NCI-H526 treated with DMSO at 0.1 percent for 48 hours (cell line): ENCODE results near the gene ARSG.

Experiments
- DNase-seq: peaks from one replicate; lab custom pipeline; 2025; lab: John Stamatoyannopoulos, UW

ARSG gene

DNA sequence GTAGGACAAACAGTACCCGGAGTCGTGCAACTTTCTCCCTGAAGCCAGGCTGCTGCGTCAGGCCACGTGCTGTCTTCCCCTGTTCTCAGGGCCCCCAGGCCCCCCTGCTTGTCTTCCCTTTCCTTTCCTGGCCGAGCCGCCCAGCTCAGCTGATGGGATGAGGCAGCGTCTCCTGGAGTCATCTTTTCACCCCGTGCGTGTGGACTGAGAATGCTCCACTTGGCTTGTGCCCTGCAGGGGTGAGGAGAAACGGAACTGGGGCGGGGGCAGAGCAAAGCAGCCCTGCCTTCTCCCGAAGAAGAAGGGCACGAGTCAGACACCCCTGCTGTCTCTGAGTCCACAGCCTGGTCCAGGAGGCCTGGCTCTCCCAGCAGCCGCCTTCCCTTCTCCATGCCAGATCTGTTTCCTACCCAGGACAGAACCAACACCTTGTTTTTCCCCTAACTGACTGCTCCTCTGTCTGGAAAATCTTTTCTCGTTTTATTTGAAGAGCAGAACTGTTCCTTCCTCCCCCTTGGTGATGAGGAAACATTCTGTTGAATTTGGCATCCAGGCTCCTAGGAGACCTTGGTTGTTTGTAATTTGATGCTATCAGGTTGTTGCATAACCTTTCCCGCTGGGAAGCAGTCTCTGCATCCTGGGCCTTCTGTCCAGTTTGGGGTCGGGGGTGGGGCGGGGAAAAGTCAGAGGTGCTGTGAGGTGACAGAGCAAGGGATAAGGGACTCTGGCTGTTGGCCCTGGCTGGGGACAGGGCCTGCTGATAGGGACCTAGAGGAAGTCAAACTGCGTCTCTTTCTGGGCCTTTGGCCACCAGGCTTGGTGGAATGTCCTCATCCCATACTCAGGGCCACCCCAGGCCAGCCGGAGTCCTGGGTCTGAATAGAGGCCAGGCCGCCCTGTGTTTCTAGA, 87.2 kb downstream of the ARSG start:
- DNase-seq = no peak

- DNase-seq = no peak
Observed at GRCh38 chr17:68379177-68379510, 87.8 kb downstream of the ARSG start.

GRCh38 chr17:68379692-68380677, 88.7 kb downstream of the ARSG start:
- DNase-seq = peak; percentile 65

DNA sequence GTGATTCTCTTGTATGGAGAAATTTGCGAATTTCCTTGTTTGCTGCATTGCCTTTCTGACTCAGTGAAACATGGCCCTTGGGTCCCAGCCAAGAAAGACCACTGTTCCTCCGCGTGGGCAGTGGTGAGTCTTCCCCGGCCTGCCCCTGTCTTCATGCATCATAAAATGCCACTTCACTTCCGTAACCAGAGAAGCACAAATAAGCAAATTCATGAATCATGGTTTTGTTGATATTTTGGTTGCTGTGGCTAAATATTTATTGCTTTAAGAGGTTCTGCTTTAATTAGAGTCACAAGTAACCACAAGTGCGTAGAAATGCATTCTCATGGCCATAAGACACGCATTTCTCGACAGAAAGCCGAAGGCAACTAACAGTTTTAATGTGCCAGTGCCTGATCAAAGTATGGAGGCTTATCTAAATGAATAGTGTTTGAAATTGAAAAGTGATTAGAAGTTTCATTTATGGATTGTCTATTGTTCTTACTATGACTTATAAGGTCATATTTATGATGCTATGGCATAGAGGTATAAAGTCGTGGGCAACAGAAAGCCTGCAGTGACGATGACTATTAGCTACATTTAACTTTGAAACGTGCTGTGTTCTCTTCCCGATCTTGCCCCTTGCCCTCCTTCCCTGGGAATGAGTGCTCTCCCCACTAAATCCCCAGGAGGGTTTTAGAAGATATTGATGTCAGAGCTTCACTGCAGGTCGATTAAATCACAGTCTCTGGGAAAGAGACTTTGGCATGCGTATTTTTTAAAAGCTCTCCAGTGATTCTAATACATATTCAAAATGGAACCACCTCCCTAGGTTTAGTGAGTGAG, 90.0 kb downstream of the ARSG start:
- DNase-seq = no peak

DNA sequence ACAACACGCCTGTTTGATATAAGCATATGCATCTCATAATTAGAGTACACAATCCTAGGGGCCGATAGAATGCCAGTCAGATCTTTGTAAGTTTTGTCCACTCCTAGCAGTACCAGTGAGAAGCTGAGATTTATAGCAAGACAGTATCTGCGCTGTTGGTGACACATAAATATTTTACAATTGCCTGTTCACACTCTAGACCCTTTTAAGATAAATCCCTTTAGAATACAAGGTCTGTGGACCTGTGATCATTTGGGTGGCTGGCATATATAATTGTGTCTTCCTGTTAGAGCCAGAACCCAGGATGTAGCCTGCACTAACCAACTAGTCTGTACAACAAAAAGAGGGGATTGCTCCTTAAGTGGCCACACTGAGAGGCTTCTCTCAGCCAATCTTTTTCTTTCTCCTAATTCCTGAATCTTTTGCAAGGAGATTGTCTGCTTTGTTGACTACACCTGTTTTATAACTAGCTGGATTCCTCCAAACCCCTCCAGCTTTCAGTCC, 91.3 kb downstream of the ARSG start:
- DNase-seq = no peak

GRCh38 chr17:68383120-68383442, 91.8 kb downstream of the ARSG start:
- no peak for DNase-seq

- no peak for DNase-seq
Observed at GRCh38 chr17:68383443-68384321, 92.4 kb downstream of the ARSG start.

DNA sequence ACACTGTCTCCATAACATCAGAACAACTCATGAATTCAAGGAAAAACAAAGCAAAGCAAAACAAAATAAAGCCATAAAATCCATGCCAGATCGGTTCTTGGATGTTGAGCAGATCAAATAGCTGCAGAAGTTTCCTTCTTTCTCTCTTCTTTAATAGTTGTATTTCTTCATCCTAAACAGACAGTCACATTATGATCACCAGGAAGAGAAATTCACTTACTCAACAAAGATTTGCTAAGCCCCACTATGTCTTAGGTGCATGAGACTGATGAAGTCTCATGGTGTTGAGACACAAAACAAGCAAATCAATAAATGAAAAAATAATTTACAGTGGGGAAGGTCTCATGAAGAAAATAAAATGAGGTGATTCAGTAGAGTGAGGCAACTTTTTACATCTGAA, 93.2 kb downstream of the ARSG start:
- no peak for DNase-seq

GRCh38 chr17:68384941-68385340, 93.6 kb downstream of the ARSG start:
- no peak for DNase-seq

GRCh38 chr17:68385490-68386215, 94.4 kb downstream of the ARSG start:
- DNase-seq = no peak

DNA sequence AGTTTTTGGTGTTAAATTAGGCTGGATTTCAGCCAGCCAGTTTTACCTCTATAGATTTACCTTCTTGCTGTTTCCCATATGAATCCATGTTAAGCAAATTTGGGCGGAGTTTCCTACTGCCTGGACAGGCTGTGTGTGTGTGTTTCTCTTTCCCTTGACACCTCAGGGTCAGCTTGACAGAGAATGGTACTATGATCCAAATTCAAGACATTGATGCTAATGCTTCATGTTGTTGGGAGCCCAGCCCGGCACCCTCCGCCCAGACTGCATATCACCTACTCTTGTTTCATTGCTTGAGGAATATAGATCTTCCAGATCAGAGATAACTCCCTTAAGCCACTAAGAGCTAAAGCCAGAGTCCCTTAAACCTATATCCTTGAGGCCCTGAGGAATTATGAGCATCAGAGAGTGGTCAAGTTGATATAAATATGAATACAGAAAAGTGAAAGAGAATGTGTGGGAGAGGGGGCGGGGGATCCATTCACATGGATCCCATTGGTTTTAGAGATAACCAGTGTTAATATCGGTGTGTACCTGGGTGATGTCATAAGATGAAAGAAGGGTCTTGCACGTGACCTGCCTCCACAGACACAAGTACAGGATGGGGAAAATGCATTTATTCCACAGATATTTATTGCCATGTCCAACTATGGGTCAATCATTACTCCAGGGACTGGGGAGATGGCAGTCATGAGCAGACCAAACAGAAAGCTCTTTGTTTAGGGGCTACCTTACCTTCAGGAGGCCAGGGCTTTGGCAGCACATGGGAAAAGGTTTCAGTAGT, 96.3 kb downstream of the ARSG start:
- no peak for DNase-seq

GRCh38 chr17:68389041-68389440, 97.7 kb downstream of the ARSG start:
- no peak for DNase-seq

GRCh38 chr17:68390888-68391545, 99.7 kb downstream of the ARSG start:
- no peak for DNase-seq

GRCh38 chr17:68391561-68392268, 100.4 kb downstream of the ARSG start:
- no peak for DNase-seq

DNA sequence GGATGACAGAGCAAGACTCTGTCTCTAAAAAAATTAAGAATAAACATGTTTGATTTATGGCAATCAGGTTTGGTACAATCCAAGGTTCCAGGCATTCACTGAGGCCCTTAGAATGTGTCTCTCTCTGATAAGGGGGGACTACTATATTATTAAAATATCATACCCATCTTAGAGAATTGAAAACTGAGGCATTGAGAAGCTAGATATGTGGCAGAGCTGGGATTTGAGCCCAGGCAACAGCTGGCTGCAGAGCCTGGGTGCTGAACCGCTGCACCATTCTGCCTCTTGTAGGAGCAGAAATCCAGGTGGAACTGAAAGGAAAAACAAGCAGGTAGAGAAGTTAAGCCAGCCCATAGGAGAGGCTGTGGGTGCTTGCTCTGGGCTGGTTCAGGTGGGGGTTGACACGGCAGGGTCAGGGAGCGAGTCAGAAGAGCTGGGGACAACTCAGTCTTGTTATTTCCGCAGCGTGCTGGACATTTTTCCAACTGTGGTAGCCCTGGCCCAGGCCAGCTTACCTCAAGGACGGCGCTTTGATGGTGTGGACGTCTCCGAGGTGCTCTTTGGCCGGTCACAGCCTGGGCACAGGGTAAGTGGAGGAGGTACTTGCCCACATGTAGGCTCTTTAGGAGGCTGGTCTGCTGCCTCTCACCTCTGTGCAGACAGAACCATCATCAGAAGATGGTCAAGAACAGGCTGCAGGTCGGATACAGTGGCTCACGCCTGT, 103.5 kb downstream of the ARSG start:
- no peak for DNase-seq

GRCh38 chr17:68396226-68397107, 105.2 kb downstream of the ARSG start:
- no peak for DNase-seq
